GM12873 (cell line): ENCODE results near the gene LAMC3.

ENCODE experiments used
- CTCF ChIP-seq: IDR thresholded peaks from 2 replicates; pipeline ENCODE4 v1.5.1; 2012; ENCODE audit warnings: low read depth, mild to moderate bottlenecking, moderate library complexity, low read length, control low read depth; ENCODE audit not compliant: insufficient read depth; ENCODE audit errors: missing control alignments

LAMC3 gene

DNA sequence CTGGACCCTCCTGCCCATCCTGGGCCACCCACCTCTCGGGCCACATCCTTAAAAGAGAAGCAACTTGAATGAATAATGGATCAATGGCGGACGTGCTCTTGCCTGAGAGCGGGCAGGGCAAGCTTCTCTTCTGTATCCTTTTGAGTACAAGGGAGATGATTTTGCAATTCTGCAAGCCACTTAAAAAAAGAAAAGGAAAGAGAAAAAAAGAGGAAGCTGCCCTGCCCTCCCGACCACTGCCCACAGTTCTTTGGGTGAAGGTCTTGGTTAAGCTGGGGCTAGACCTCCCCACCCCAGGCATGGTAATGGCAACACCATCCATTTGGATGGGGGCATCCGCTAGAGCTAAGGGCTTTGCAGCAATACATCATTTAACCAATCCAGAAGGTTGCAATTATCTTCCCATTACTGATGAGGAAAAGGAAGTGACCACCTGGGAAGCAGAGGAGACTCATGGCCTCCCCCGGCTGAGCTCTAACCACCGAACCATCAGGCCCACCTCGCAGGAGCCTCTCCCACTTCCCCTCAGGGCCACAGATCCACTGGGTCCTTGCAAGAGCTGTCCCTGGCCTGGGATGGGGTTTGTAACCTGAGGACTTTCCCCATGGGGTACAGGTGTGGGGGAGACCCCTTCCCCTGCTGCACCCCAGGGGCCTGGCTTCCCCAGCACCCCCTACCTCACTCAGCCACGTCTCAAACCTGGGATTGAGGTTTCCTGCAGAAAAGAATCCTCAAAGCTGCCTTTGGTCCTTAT lies 27.8 kb upstream of the LAMC3 start:
- TF ChIP-seq CTCF = no peak

- TF ChIP-seq CTCF = no peak
These were observed 27.2 kb upstream of the LAMC3 start for GRCh38 chr9:130981756-130982137.

DNA sequence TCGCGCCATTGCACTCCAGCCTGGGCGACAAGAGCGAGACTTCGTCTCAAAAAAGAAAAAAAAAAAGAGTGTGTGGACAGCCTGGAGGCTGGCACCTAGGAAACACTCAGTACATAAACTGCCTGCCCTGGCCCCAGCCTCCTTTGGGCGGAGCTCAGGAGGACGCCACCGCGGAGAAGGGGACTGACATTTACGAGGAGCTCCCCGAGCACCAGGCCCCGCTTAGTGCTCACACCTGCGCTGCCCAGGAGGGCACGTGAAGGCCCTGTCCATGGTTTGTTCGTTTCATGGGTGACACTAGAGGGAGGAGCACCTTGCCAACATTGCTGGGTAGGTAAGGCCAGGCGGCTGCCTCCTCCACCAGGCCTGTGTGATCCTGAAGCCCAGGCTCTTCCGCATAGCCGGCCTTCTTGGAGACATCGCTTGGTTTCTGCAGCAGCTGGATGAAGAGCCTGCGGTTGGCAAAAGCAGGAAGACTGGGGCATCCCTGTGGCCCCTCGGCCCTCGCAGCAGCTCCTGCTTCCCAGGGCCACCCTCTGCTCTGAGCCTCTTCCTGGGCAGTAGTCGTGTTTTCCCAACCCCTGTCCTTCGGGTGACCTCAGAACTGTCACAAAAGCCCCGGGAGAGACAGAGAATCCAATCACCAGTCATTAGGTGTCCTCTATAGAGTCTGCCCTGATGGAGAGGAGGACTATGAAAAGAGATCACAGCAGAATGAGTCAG lies 26.2 kb upstream of the LAMC3 start:
- TF ChIP-seq CTCF = no peak

DNA sequence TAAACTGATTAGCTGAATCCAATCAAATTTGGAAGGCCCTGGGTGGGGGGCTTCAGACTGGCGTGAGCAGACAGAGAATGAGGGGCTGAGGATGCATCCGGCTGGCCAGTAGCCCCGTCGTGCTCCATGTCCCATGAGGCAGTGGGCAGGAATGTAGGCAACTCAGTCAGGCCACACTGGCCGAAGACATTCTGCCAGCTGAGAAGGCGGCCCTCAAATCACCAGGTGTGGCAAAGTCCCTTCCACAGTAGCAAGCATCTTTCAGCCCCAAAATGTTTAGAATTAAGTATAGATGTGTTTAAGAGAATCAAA lies 25.7 kb upstream of the LAMC3 start:
- TF ChIP-seq CTCF = no peak

DNA sequence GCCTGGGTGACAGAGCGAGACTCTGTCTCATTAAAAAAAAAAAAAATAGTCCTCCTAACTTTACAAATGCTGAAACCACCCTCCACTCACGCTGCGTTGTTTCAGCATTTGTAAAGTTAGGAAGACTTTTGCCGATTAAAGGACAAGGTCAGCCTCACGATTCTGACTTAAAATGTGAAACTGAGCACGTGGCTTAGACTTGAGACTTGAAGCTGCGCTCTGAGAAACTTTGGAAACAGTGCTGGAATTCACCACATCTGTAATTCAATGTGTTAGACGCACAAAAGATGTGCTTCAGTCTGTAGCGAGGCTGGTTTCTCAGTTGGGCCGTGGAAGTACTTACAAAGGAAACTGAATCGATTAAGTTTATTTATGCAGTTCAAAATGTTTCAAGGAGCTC lies 25.0 kb upstream of the LAMC3 start:
- TF ChIP-seq CTCF = no peak

DNA sequence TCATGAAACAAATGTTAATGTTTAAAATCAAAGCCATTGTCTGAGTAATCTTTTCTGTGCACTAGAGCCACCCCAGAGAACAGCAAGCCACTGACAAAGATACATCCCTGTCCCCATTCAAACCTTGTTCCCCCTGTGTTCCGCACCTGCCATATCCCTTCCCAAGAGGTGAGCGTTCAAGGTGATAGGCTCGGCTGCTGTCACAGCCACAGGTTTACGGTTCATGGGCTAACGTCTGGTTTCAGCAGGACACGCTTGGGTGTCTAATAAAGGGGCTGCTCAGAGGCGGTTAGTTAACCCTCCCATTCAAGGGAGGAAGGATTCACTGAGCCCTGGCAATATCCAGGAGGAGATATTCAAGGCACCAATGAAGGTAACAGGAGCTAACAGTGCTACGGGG lies 24.5 kb upstream of the LAMC3 start:
- TF ChIP-seq CTCF = no peak

GRCh38 chr9:130985029-130985428 lies 23.9 kb upstream of the LAMC3 start:
- TF ChIP-seq CTCF = no peak
